HG02981 (cell line): ENCODE measurements around the gene HMGB3.
A peak's percentile ranks its signal among the peaks of the same experiment; 100 is the strongest.
"Not testable (repeated sequence)": the region's sequence is repeated elsewhere in the genome, so short reads cannot be mapped to it uniquely, and the experiment has no call there.

ENCODE experiments used
- ATAC-seq: cut with Tn5 transposase; IDR thresholded peaks from one replicate; pipeline ENCODE4 v1.9.1; 2021; ENCODE audit warnings: mild to moderate bottlenecking, moderate library complexity; ENCODE audit not compliant: unreplicated experiment

HMGB3 gene

GRCh38 chrX:150982788-150983520 lies at the start of gene HMGB3:
Gene HMGB3 (plus strand): TSS chrX:150983335. CDS start chrX:150985600, 2,265 bp downstream.
- peak; percentile 98 for ATAC-seq

GRCh38 chrX:150933945-150934350 lies 49.2 kb upstream of the HMGB3 start:
- no peak for ATAC-seq

- no peak for ATAC-seq
These were observed 48.7 kb upstream of the HMGB3 start for GRCh38 chrX:150934453-150934852.

- ATAC-seq = no peak
These were observed 47.7 kb upstream of the HMGB3 start for GRCh38 chrX:150935467-150935866.

- no peak for ATAC-seq
These were observed 46.6 kb upstream of the HMGB3 start for GRCh38 chrX:150936556-150936955.

GRCh38 chrX:150940844-150941495 lies 42.2 kb upstream of the HMGB3 start:
- ATAC-seq = no peak

GRCh38 chrX:150941580-150941979 lies 41.6 kb upstream of the HMGB3 start:
- no peak for ATAC-seq

- ATAC-seq = no peak
These were observed 40.1 kb upstream of the HMGB3 start for GRCh38 chrX:150942942-150943594.

- no peak for ATAC-seq
These were observed 38.9 kb upstream of the HMGB3 start for GRCh38 chrX:150944233-150944632.

- ATAC-seq = no peak
These were observed 28.2 kb upstream of the HMGB3 start for GRCh38 chrX:150954951-150955350.

GRCh38 chrX:150955590-150955989 lies 27.5 kb upstream of the HMGB3 start:
- ATAC-seq = no peak

GRCh38 chrX:150958177-150958576 lies 25.0 kb upstream of the HMGB3 start:
- ATAC-seq = no peak

- no peak for ATAC-seq
These were observed 23.6 kb upstream of the HMGB3 start for GRCh38 chrX:150959557-150959956.

GRCh38 chrX:150961631-150962030 lies 21.5 kb upstream of the HMGB3 start:
- ATAC-seq = no peak

GRCh38 chrX:150964416-150964815 lies 18.7 kb upstream of the HMGB3 start:
- ATAC-seq = not testable (repeated sequence)

GRCh38 chrX:150966235-150966634 lies 16.9 kb upstream of the HMGB3 start:
- ATAC-seq = no peak

- no peak for ATAC-seq
These were observed 16.4 kb upstream of the HMGB3 start for GRCh38 chrX:150966742-150967141.

- no peak for ATAC-seq
These were observed 15.3 kb upstream of the HMGB3 start for GRCh38 chrX:150967786-150968185.

GRCh38 chrX:150968862-150969720 lies 14.0 kb upstream of the HMGB3 start:
- no peak for ATAC-seq

GRCh38 chrX:150972450-150972849 lies 10.7 kb upstream of the HMGB3 start:
- no peak for ATAC-seq
